Stimulated activated CD4-positive, alpha-beta T cell treated with anti-CD3 and anti-CD28 coated beads, Interleukin-4, amount 100 ng/mL, for 48 hours (primary cell): Measurements from ENCODE around the gene ACP6.
A peak's percentile ranks its signal among the peaks of the same experiment; 100 is the strongest.
"Not testable (repeated sequence)": the region's sequence is repeated elsewhere in the genome, so short reads cannot be mapped to it uniquely, and the experiment has no call there.

Source experiments
- DNase-seq, 2 donors: peaks; one replicate each; pipeline ENCODE4 v3.0.0-alpha.2; 2020; ENCODE audit warnings: low read depth in 2 of 2

Gene ACP6

DNA sequence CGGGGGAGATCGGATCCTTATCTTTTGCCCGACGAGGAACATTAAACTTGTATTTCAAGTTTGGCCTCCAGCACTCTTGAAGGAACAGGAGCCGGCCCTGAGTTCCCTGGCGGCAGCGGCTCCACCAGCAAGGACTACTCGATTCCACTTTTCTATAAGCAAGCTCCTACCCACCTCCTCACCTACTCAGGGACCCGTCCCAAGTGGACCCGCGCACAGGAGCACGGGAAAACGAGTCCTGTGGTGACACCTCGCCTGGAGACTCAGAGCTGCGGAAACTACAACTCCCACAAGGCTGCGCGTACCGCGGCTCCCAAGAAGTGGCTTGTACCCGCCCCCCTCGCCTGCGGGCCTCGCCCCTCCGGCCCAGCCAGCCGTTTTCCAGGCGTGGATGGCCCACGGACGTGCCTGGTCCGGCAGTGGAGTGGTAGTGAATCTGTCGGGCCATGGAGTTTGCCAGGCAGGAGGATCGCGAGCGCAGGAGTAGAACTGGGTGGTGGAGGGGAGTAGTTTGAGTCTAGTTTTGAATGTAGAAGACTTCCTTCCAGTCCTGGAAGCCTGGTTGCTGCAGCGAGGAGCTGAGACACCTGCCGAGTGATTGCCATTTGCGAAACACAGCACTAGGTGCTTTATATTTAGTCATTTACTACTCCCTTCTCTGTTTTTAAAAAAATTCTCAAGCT lies at the start of gene ACP6:
Gene ACP6 (minus strand): TSS at position 206 of the 683 bp plus-strand sequence. CDS start 476 bp downstream, outside the sequence.
- peak; percentile 77 to 89 for DNase-seq

GRCh38 chr1:147719711-147720225 lies 49.4 kb upstream of the ACP6 start:
- no peak for DNase-seq

DNA sequence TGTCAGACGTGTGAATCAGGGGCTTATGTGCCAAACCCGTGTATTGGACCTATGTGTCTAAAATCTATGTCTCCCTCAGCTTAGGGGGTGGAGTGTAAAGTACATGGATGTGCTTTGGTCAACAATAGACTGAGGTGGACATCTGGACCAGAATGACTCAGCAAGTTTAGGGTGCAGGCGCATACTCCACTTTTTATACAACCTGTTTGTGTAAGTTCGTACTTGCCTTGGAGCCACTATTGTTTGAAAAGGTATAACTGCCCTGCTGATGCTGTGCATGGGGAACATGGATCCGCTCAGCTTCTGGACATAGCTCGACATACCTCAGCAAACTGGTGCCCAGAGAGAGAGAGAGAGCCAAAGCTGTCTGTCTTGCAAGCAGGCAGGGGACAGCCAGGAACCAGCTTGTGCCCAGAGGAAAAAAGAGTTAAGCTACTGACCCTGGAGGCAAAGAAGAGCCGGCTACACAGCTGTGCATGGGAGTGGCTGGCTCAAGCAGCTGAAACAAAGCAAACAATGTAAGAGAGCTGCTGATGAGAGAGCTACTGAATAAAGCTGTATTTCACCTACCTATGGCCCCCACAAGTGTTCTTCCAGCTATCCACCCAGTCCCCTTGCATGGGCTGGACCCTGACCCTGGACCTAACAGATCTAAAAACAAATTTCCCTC lies 48.8 kb upstream of the ACP6 start:
- no peak for DNase-seq

GRCh38 chr1:147717706-147718097 lies 47.4 kb upstream of the ACP6 start:
- no peak for DNase-seq

GRCh38 chr1:147717051-147717705 lies 46.9 kb upstream of the ACP6 start:
- DNase-seq = no peak

GRCh38 chr1:147712605-147713004 lies 42.3 kb upstream of the ACP6 start:
- no peak for DNase-seq

- peak; percentile 22 to 36 for DNase-seq
Observed at GRCh38 chr1:147700042-147701006, 30.0 kb upstream of the ACP6 start.

- DNase-seq = no peak
Observed at GRCh38 chr1:147699686-147700041, 29.3 kb upstream of the ACP6 start.

DNA sequence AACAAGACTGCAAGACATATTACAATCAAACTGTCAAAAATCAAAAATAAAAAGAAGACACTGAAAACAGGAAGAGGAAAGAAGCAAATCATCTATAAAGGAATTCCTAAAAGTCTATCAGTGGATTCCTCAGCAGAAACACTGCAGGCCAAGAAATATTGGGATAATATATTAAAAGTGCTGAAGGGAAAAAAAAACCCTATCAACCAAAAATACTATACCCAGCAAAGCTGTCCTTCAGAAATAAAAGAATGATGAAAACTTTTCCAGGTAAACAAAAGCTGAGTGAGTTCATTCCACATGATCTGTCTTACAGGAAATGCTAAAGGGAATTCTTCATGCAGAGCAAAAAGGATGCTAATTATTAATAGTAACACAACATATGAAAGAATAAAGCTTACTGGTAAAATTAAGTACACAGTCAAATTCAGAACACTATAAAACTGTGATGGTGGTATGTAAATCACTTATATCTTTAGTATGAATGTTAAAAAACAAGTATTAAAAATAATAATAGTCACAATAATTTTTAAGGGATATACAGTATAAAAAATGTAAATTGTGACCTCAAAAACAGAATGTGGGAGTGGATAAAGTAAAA lies 12.9 kb upstream of the ACP6 start:
- DNase-seq = no peak

DNA sequence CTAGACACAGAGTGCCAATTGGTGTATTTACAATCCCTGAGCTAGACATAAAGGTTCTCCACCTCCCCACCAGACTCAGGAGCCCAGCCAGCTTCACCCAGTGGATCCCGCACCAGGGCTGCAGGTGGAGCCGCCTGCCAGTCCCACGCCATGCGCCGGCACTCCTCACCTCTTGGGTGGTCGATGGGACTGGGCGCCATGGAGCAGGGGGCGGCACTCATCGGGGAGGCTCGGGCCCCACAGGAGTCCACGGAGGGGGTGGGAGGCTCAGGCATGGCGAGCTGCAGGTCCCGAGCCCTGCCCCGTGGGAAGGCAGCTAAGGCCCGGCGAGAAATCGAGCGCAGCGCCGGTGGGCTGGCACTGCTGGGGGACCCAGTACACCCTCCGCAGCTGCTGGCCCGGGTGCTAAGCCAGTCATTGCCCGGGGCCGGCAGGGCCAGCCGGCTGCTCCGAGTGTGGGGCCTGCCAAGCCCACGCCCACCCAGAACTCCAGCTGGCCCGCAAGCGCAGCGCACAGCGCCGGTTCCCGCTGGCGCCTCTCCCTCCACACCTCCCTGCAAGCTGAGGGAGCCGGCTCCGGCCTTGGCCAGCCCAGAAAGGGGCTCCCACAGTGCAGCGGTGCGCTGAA lies 10.4 kb upstream of the ACP6 start:
- not testable (repeated sequence) for DNase-seq

DNA sequence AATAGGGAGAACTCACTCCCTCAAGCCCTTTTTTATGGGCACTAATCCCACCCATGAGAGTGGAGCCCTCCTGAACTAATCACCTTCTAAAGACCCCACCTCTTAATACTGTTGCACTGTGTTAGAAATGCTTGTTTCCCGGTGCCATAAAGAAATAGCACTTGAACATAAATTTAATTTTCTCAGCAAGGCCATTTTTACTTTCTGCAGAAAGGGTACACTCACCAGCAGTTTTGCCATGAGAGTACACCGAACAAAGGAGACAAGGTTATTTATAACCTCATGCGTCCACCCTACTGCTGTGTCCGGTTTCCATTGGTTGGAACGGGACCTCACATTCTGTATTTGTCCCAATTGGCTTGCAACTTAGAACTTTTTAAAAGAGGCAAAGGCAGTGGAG lies 7.4 kb upstream of the ACP6 start:
- DNase-seq = not testable (repeated sequence)

DNA sequence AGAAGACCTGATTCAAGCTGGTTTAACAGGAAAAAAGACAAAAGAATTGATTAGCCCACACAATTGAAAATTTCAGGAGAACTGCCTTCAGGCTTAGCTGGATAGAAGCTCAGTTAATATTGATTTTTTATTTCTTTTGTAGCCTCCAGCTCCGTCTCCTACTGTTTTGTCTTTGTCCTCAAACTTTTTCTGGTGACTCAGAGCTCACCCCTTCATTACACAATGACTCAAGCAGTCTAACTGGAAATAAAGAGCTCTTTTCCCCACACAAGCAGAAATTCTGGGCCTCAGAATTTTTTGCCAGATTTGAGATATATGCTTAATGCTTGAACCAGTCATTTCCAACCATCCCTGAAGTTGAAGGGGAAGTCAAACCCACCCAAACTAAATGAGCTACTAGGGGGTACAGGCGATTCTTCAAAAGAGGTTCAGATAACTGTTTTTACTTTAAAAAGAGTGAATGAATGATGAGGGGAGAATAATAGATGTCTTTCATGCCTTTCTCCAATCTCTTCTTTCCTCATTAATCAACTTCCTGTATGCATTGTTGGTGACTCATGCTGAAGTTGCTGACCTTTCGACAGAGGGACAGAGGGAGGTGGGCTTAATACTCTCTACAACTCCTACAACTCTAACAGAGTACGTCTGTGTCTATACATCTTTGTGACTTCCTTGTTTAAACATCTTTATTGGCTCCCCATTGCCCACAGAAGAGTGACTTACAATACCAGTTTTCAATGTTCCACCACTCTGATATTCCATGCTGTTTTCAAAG lies 6.2 kb upstream of the ACP6 start:
- no peak for DNase-seq

- DNase-seq = no peak
Observed at GRCh38 chr1:147673816-147674215, 3.5 kb upstream of the ACP6 start.

DNA sequence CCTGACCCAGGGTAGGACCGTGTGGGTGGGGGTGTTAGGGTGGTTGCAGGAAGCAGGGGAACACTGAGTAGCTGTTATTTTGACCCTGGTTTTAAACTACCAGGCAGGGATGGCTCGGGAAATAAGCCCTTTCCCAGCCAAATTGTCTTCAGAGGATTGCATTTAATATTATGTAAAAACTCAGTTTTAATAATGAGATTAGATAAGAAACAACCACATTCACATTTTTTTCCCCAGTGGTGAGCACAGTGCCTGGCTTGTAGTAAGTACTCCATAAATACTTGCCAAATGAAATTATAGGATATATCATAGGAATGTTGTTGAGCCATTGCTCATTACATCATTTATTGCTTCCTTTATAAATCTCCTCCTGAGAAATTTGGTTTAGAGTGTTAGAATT lies 3.1 kb upstream of the ACP6 start:
- DNase-seq = no peak

DNA sequence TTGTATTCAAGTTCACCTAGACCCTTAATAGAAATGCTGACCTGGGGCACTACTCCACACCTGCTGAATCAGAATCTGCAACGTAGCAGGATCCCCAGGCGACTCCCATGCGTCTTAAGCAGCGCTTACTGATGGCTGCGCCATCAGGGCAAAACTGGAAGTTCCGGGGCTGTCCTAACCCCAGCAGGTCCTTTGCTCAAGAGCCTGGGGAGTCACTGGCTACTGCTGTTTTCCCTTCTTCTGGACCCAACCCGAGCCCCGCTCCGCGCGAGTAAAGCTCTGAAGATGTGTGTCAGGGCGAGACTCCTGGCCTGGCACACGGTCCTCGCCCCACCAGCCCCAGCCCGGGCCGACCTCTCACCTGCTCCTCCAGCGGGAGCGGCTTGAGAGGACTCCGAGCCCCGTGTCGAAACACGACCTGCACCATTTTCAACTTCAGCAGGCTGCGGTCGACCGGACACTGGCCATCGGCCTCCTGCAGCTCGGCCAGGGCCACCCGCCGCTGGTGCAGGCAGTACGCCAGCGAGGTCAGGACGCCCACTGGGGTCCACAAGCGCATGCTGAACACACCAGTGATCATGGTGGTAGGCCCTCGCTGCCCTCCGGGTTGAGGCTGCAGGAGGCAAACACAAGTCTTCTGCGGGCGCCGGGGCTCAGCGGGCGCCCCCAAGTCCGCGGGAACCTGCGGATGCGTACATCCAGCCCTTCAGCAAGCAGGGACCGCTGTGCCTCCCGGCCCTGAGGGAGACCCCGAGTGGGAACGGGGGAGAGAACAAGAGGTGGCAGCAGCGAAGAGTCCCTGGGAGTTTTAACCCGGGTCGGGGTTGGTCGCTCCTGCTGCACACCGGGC lies 630 bp downstream of the ACP6 start:
- DNase-seq = peak; percentile 23 to 29

- no peak for DNase-seq
Observed at GRCh38 chr1:147665521-147665920, 4.8 kb downstream of the ACP6 start.

DNA sequence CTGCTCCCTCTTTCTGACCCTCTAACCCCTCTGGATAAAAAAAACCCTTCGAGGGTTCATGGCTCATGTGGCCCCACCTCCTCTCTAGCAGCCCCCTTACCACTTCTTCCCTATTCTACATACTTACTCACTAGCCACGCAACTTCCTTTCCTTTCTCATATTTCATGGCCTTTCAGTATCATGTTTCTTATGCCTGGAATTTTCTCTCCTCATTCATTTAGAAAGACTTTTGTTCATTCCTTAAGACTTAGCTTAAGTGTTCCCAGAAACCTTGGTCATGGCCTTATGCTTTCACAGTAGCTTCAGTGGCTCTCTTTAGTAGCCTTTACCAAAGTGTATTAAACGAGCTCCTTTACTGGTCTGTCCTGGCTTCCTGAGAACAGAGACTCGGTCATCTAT lies 6.1 kb downstream of the ACP6 start:
- no peak for DNase-seq

GRCh38 chr1:147654511-147654910 lies 15.8 kb downstream of the ACP6 start:
- DNase-seq = no peak

DNA sequence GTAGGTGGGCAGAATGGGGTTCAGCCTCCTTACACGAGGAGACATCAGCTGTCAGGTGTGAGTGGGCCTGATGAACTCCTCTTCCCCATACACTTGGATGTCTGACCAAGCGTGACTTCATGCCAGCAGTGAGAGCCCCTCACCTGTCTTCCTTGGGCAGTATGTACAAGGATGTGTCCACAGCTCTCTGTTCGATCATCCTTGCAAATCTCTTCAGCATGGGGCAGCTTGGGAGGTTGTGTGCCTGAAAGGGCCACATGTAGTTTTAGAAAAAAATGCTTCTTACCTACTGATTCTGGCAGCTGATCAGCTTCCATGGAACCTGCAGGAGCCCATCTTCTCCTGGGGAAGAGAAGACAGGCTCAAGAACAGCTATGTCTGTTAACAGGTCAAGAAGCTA lies 18.0 kb downstream of the ACP6 start:
- no peak for DNase-seq
